HEK293 (cell line): ENCODE measurements around the gene SORL1.

Source experiments
- CTCF ChIP-seq: fragments of 450-650 bp; formaldehyde crosslinking; IDR thresholded peaks from 2 replicates; pipeline ENCODE4 v1.5.1; 2016; ENCODE audit warnings: missing biosample characterization, missing genetic modification characterization
- GLIS1 ChIP-seq: fragments of 450-650 bp; formaldehyde crosslinking; IDR thresholded peaks from 2 replicates; pipeline ENCODE4 v1.5.1; 2016; ENCODE audit warnings: missing biosample characterization, missing genetic modification characterization
- HOXC10 ChIP-seq: sonication (generic); formaldehyde crosslinking; IDR thresholded peaks from 2 replicates; pipeline ENCODE4 v1.8.1; 2023; ENCODE audit warnings: mild to moderate bottlenecking, missing genetic modification reagents
- OSR2 ChIP-seq: fragments of 450-650 bp; formaldehyde crosslinking; IDR thresholded peaks from 2 replicates; pipeline ENCODE4 v1.5.1; 2016; ENCODE audit warnings: missing biosample characterization, missing genetic modification characterization
- ZBTB7A ChIP-seq: fragments of 450-650 bp; formaldehyde crosslinking; IDR thresholded peaks from 2 replicates; pipeline ENCODE4 v1.5.1; 2016; ENCODE audit warnings: low read depth, missing biosample characterization, missing genetic modification characterization
- ZNF114 ChIP-seq: fragments of 450-650 bp; formaldehyde crosslinking; IDR thresholded peaks from 2 replicates; pipeline ENCODE4 v1.5.0; 2017; ENCODE audit warnings: missing biosample characterization, missing genetic modification characterization
- ZNF140 ChIP-seq: fragments of 450-650 bp; formaldehyde crosslinking; IDR thresholded peaks from 2 replicates; pipeline ENCODE4 v1.5.1; 2016; ENCODE audit warnings: missing biosample characterization, missing genetic modification characterization
- ZNF175 ChIP-seq: fragments of 450-650 bp; formaldehyde crosslinking; IDR thresholded peaks from 2 replicates; pipeline ENCODE4 v1.5.1; 2016; ENCODE audit warnings: missing biosample characterization, missing genetic modification characterization
- ZNF529 ChIP-seq: fragments of 450-650 bp; formaldehyde crosslinking; IDR thresholded peaks from 2 replicates; pipeline ENCODE4 v1.5.1; 2017; ENCODE audit warnings: missing genetic modification characterization, missing biosample characterization; ENCODE audit not compliant: insufficient replicate concordance
- ZNF624 ChIP-seq: fragments of 450-650 bp; formaldehyde crosslinking; IDR thresholded peaks from 2 replicates; pipeline ENCODE4 v1.5.1; 2017; ENCODE audit warnings: missing biosample characterization, missing genetic modification characterization
- ZNF664 ChIP-seq: fragments of 450-650 bp; formaldehyde crosslinking; IDR thresholded peaks from 2 replicates; pipeline ENCODE4 v1.5.1; 2016; ENCODE audit warnings: missing biosample characterization, missing genetic modification characterization
- ZSCAN18 ChIP-seq: fragments of 450-650 bp; formaldehyde crosslinking; IDR thresholded peaks from 2 replicates; pipeline ENCODE4 v1.5.1; 2016; ENCODE audit warnings: missing biosample characterization, missing genetic modification characterization
- TF ChIP-seq, protein P1 (sequence below): fragments of 450-650 bp; formaldehyde crosslinking; IDR thresholded peaks from 2 replicates; pipeline ENCODE4 v1.5.1; 2016; ENCODE audit warnings: missing biosample characterization, missing genetic modification characterization

- TF ChIP-seq ZSCAN18 (tag by site-specific recombination) (no peak), CTCF (no peak), ZBTB7A (tag by site-specific recombination) (no peak), ZNF175 (tag by site-specific recombination) (no peak), ZNF140 (no peak), OSR2 (tag by site-specific recombination) (no peak), ZNF114 (tag by site-specific recombination) (no peak), ZNF529 (tag by site-specific recombination) (no peak), HOXC10 (no peak), ZNF624 (no peak), GLIS1 (tag by site-specific recombination) (no peak), ZNF664 (tag by site-specific recombination) (no peak)
- TF ChIP-seq, protein P1, sequence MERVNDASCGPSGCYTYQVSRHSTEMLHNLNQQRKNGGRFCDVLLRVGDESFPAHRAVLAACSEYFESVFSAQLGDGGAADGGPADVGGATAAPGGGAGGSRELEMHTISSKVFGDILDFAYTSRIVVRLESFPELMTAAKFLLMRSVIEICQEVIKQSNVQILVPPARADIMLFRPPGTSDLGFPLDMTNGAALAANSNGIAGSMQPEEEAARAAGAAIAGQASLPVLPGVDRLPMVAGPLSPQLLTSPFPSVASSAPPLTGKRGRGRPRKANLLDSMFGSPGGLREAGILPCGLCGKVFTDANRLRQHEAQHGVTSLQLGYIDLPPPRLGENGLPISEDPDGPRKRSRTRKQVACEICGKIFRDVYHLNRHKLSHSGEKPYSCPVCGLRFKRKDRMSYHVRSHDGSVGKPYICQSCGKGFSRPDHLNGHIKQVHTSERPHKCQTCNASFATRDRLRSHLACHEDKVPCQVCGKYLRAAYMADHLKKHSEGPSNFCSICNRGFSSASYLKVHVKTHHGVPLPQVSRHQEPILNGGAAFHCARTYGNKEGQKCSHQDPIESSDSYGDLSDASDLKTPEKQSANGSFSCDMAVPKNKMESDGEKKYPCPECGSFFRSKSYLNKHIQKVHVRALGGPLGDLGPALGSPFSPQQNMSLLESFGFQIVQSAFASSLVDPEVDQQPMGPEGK (tag by site-specific recombination), result no peak
Observed at GRCh38 chr11:121560236-121560635, 108.1 kb downstream of the SORL1 start.
